ENCODE data around the gene PSPH.

DNA sequence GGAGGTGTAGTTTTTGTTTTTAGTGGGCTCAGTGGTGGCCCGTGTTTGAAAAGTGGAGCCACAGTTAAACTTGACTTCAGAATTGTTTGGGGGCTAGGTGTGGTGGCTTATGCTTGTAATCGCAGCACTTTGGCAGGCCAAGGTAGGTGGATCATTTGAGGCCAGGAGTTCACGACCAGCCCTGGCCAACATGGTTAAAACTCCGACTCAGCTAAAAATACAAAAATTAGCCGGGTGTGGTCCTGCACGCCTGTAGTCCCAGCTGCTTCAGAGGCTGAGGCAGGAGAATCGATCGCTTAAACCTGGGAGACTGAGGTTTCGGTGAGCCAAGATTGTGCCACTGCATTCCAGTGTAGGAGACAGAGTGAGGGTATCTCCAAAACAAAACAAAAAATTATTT lies 2.1 kb upstream of the PSPH start:
- TF ChIP-seq, protein P1, sequence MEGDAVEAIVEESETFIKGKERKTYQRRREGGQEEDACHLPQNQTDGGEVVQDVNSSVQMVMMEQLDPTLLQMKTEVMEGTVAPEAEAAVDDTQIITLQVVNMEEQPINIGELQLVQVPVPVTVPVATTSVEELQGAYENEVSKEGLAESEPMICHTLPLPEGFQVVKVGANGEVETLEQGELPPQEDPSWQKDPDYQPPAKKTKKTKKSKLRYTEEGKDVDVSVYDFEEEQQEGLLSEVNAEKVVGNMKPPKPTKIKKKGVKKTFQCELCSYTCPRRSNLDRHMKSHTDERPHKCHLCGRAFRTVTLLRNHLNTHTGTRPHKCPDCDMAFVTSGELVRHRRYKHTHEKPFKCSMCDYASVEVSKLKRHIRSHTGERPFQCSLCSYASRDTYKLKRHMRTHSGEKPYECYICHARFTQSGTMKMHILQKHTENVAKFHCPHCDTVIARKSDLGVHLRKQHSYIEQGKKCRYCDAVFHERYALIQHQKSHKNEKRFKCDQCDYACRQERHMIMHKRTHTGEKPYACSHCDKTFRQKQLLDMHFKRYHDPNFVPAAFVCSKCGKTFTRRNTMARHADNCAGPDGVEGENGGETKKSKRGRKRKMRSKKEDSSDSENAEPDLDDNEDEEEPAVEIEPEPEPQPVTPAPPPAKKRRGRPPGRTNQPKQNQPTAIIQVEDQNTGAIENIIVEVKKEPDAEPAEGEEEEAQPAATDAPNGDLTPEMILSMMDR (IDR thresholded peaks at IDR 0.05), result no peak
- no peak for TF ChIP-seq POLR2A (IDR thresholded peaks at IDR 0.05)
